HepG2 (cell line): ENCODE results near the gene ZNF554. TPM values are rescaled to one million over a fixed set of nuclear protein-coding genes. Genes with fewer than 3 reads are reported as not detected.

Experiments used
- ATAC-seq: fragments of 200-7000 bp; cut with Tn5 transposase; 3 replicates; pipeline ENCODE4 v1.9.1; 2020; ENCODE audit warnings: mild to moderate bottlenecking, moderate library complexity
- BruUV-seq: library from RNA; stranded (reverse); fragments of 400-500 nt; replicated peaks from 2 replicates; lab custom pipeline; 2021; lab: Mats Ljungman, UMichigan
- CTCF ChIA-PET: fragments of 300-600 bp; formaldehyde crosslinking; extraction: SDS; loops from one replicate; lab custom pipeline; 2021; ENCODE audit warnings: low total read pairs, inconsistent platforms, low intra/inter-chr PET ratio; lab: Yijun Ruan, JAX
- POLR2A ChIA-PET: fragments of 350-600 bp; sonication (Branson Sonifier 250); formaldehyde crosslinking; loops from one replicate; lab custom pipeline; 2020; ENCODE audit warnings: antibody characterized with exemption, inconsistent platforms; lab: Yijun Ruan, JAX
- DNase-seq: peaks from one replicate; pipeline ENCODE4 v3.0.0-alpha.2; 2015; ENCODE audit warnings: low spot score
- FAIRE-seq: peaks from 3 replicates; lab custom pipeline; 2011; peaks lifted over from hg19 to GRCh38; lab: Jason Lieb, UNC
- H2AFZ ChIP-seq: one replicate; pipeline ENCODE4 v1.6.1; 2011; ENCODE audit warnings: low read length, inconsistent platforms
- H3K27ac ChIP-seq: fragments of 300-600 bp; 3 replicates; pipeline ENCODE4 v1.8.0; 2011; ENCODE audit warnings: mixed run types, mild to moderate bottlenecking, mixed read lengths, low read length, inconsistent platforms; ENCODE audit not compliant: insufficient read depth; ENCODE audit errors: extremely low read length
- H3K27me3 ChIP-seq, 2 experiments: fragments of 200-600 bp in 1 of 2; 2 replicates in 1 of 2; 3 replicates in 1 of 2; pipeline versions ENCODE4 v1.6.0 to v1.8.0; 2011; ENCODE audit warnings: low read length in 2 of 2, mild to moderate bottlenecking in 2 of 2, moderate library complexity in 2 of 2, inconsistent platforms in 1 of 2; ENCODE audit not compliant: insufficient read depth in 2 of 2, control insufficient read depth in 1 of 2
- H3K36me3 ChIP-seq, 2 experiments: fragments of 200-600 bp in 1 of 2; replicated peaks in 1 of 2; 2 replicates in 1 of 2; 3 replicates in 1 of 2; pipeline versions ENCODE4 v1.5.1 to v1.8.0; 2011; ENCODE audit warnings: low read length in 2 of 2, inconsistent platforms in 1 of 2; ENCODE audit not compliant: insufficient read depth in 2 of 2, control insufficient read depth in 1 of 2
- H3K4me1 ChIP-seq: 2 replicates; pipeline ENCODE4 v1.5.1; 2012; ENCODE audit warnings: low read length, inconsistent platforms; ENCODE audit not compliant: insufficient read depth
- H3K4me2 ChIP-seq: 2 replicates; pipeline ENCODE4 v1.6.0; 2011; ENCODE audit warnings: low read depth, low read length, inconsistent platforms
- H3K4me3 ChIP-seq, 3 experiments: fragments of 200-600 bp in 1 of 3; sonication (generic), shearing (Covaris generic) in 1 of 3; replicated peaks in 1 of 3; 2 replicates each; pipeline ENCODE4 v1.5.1; 2011 to 2016; ENCODE audit warnings: low read length in 3 of 3, inconsistent platforms in 2 of 3, low read depth in 2 of 3, mild to moderate bottlenecking in 2 of 3, control low read depth in 1 of 3, mixed read lengths in 1 of 3; ENCODE audit not compliant: insufficient read depth in 1 of 3
- H3K79me2 ChIP-seq: one replicate; pipeline ENCODE4 v1.6.1; 2011; ENCODE audit warnings: low read length, inconsistent platforms; ENCODE audit not compliant: insufficient read depth
- H3K9ac ChIP-seq: 2 replicates; pipeline ENCODE4 v1.6.0; 2011; ENCODE audit warnings: mild to moderate bottlenecking, low read depth, low read length, inconsistent platforms; ENCODE audit not compliant: insufficient read depth
- H3K9me3 ChIP-seq: 2 replicates; pipeline ENCODE4 v1.5.1; 2012; ENCODE audit warnings: mild to moderate bottlenecking, low read length
- H4K20me1 ChIP-seq: 2 replicates; pipeline ENCODE4 v1.6.0; 2011; ENCODE audit warnings: inconsistent platforms, mild to moderate bottlenecking, low read length, moderate library complexity; ENCODE audit not compliant: insufficient read depth
- AGO2 ChIP-seq: fragments of 200-400 bp; formaldehyde crosslinking; optimal IDR thresholded peaks from 2 replicates; pipeline ENCODE3; 2017; ENCODE audit warnings: mild to moderate bottlenecking, low read depth, low read length, moderate library complexity
- CHCHD3 ChIP-seq: sonication (generic); formaldehyde crosslinking; IDR thresholded peaks from 2 replicates; pipeline ENCODE4 v1.8.0; 2022; ENCODE audit warnings: mild to moderate bottlenecking, missing genetic modification reagents, moderate library complexity
- EED ChIP-seq: sonication (generic); formaldehyde crosslinking; IDR thresholded peaks from 2 replicates; pipeline ENCODE4 v1.5.0; 2020; ENCODE audit warnings: mild to moderate bottlenecking, missing genetic modification reagents
- ELF1 ChIP-seq: sonication (generic); formaldehyde crosslinking; IDR thresholded peaks from 2 replicates; pipeline ENCODE4 v1.4.0; 2020; ENCODE audit warnings: missing genetic modification reagents
- HMG20B ChIP-seq: conservative IDR thresholded peaks from 2 replicates; pipeline ENCODE4 v1.6.1; 2016; ENCODE audit warnings: missing genetic modification reagents, missing compliant biosample characterization
- KDM3A ChIP-seq: IDR thresholded peaks from 2 replicates; pipeline ENCODE4 v1.6.1; 2018; ENCODE audit warnings: low read depth, missing compliant biosample characterization
- MTF1 ChIP-seq: sonication (generic); formaldehyde crosslinking; IDR thresholded peaks from 2 replicates; pipeline ENCODE4 v1.5.0; 2020; ENCODE audit warnings: missing genetic modification reagents
- PAXIP1 ChIP-seq: sonication (generic); formaldehyde crosslinking; conservative IDR thresholded peaks from 2 replicates; pipeline ENCODE4 v1.4.0; 2020; ENCODE audit warnings: mild to moderate bottlenecking, missing genetic modification reagents, moderate library complexity
- RBFOX2 ChIP-seq: fragments of 200-400 bp; formaldehyde crosslinking; IDR thresholded peaks from 2 replicates; pipeline ENCODE4 v1.6.1; 2017; ENCODE audit warnings: low read depth, mild to moderate bottlenecking, low read length
- RFXAP ChIP-seq: sonication (generic); formaldehyde crosslinking; IDR thresholded peaks from 2 replicates; pipeline ENCODE4 v1.4.0; 2020; ENCODE audit warnings: missing genetic modification reagents, borderline replicate concordance
- THAP8 ChIP-seq: sonication (generic); formaldehyde crosslinking; IDR thresholded peaks from 2 replicates; pipeline ENCODE4 v1.5.1; 2020; ENCODE audit warnings: missing genetic modification reagents, mild to moderate bottlenecking, borderline replicate concordance
- ZBTB21 ChIP-seq: sonication (generic); formaldehyde crosslinking; IDR thresholded peaks from 2 replicates; pipeline ENCODE4 v1.4.0; 2020; ENCODE audit warnings: missing genetic modification reagents
- ZKSCAN1 ChIP-seq: fragments of 150-350 bp; IDR thresholded peaks from 2 replicates; pipeline ENCODE4 v1.6.1; 2014; ENCODE audit warnings: low read length
- ZNF598 ChIP-seq: sonication (generic); formaldehyde crosslinking; IDR thresholded peaks from 2 replicates; pipeline ENCODE4 v1.5.1; 2020; ENCODE audit warnings: mild to moderate bottlenecking, missing genetic modification reagents, borderline replicate concordance
- ZNF616 ChIP-seq: sonication (generic); formaldehyde crosslinking; IDR thresholded peaks from 2 replicates; pipeline ENCODE4 v1.5.0; 2020; ENCODE audit warnings: low read depth, mild to moderate bottlenecking, missing genetic modification reagents
- ZNF724P ChIP-seq: sonication (generic); formaldehyde crosslinking; IDR thresholded peaks from 2 replicates; pipeline ENCODE4 v1.8.0; 2022; ENCODE audit warnings: missing genetic modification reagents, borderline replicate concordance
- WGBS: methylation state at CpG from one replicate; pipeline ENCODE4 v1.1.6; 2017; ENCODE audit warnings: low lambda C conversion rate; 5-methylcytosine and 5-hydroxymethylcytosine counted together
- in situ Hi-C: cut with HindIII; loops from 2 replicates; pipeline ENCODE4 v1.10.0; 2017; ENCODE audit warnings: low pct_unique_long_range_greater_than_20kb; ENCODE audit not compliant: extremely low pct_ligation_motif_present
- intact Hi-C: fragments of 100-400 bp; cut with micrococcal nuclease; formaldehyde crosslinking; loops from one replicate; pipeline ENCODE4 v1.10.0; 2022; ENCODE audit not compliant: unreplicated experiment
- polyA plus RNA-seq, 8 experiments: library from polyadenylated mRNA; depleted of rRNA in 3 of 8; stranded (reverse) in 7 of 8; unstranded in 1 of 8; fragments of >200 nt; fragmentation: Illumina TruSeq in 4 of 8; extraction: Trizol in 4 of 8; gene quantifications; 2 replicates each; pipeline versions ENCODE4 v1.2.1 to v1.2.3, GENCODE V29; 2011 to 2016; ENCODE audit warnings: low read depth in 4 of 8, missing spikeins in 1 of 8, mixed read lengths in 1 of 8; ENCODE audit not compliant: insufficient read depth in 1 of 8
- total RNA-seq, 5 experiments: library from RNA; depleted of rRNA; stranded (reverse); fragments of >200 nt; fragmentation: Illumina TruSeq; extraction: Trizol; gene quantifications; 2 replicates each; pipeline ENCODE4 v1.2.3, GENCODE V29; 2016; ENCODE audit warnings: low read depth in 1 of 5
- TF ChIP-seq, protein P1 (sequence below): sonication (generic); formaldehyde crosslinking; IDR thresholded peaks from 2 replicates; pipeline ENCODE4 v1.5.0; 2020; ENCODE audit warnings: missing genetic modification reagents

ZNF554 gene
- total and polyA plus RNA-seq, 2 of the 13 experiments (the other 11 are each of a cell fraction or from before 2014, with no cell fraction given) = 2.2 to 2.7 TPM

GRCh38 chr19:2810141-2811091 is 9.3 kb upstream of the ZNF554 start:
- FAIRE-seq = no peak
- Histone ChIP-seq H3K4me2 (peak overlapping the region; percentile 30; the same call in 1 of the 2 replicates), H3K9me3 (no peaks in the 10 kb centered on the region), H3K79me2 (no peaks in the 10 kb centered on the region), H2AFZ (no peak overlapping the region), H3K4me1 (peaks cover 18% of the 10 kb centered on the region), H3K36me3 (peaks cover 15 to 44% of the 10 kb centered on the region in 2 experiments; a peak in 4 of 5 replicates), H3K4me3 (no peak overlapping the region), H3K27ac (peak overlapping the region; percentile 66), H3K9ac (peak overlapping the region; percentile 54), H3K27me3 (no peaks in the 10 kb centered on the region), H4K20me1 (no peaks in the 10 kb centered on the region)
- in situ Hi-C loops (loop anchor here (10.0 kb wide), 1 partner anchor 64 kb away; no protein-coding TSS in a partner anchor), intact Hi-C loops (no loop called here)
- ChIA-PET CTCF (no interaction called here), POLR2A (interaction anchor here (0.9 to 2.5 kb wide), 8 partner anchors 9 to 56 kb away, joined by 3 to 18 read pairs (median 6); partner anchors contain the start of genes SGTA, THOP1, ZNF554 and ZNF555)
- no peak for ATAC-seq
- WGBS = 95% methylated on average over 21 of the region's 58 CpGs
- no TSS peak for BruUV-seq
- no peak for DNase-seq
- TF ChIP-seq ZNF724P (CRISPR knock-in tag) (no peak), RBFOX2 (peak; percentile 34; the same call in 1 of the 2 replicates), KDM3A (CRISPR knock-in tag) (no peak), CHCHD3 (CRISPR knock-in tag) (no peak), THAP8 (CRISPR knock-in tag) (no peak), ZNF616 (CRISPR knock-in tag) (no peak), ZKSCAN1 (no peak), HMG20B (CRISPR knock-in tag) (no peak), ZNF598 (CRISPR knock-in tag) (0 out of 2 replicates have a peak, but pooled peaks have one; percentile 14), AGO2 (peak; percentile 14), ELF1 (CRISPR knock-in tag) (no peak), ZBTB21 (CRISPR knock-in tag) (no peak), EED (CRISPR knock-in tag) (0 out of 2 replicates have a peak, but pooled peaks have one; percentile 20), PAXIP1 (CRISPR knock-in tag) (no peak), RFXAP (no peak), MTF1 (no peak)
- TF ChIP-seq, protein P1, sequence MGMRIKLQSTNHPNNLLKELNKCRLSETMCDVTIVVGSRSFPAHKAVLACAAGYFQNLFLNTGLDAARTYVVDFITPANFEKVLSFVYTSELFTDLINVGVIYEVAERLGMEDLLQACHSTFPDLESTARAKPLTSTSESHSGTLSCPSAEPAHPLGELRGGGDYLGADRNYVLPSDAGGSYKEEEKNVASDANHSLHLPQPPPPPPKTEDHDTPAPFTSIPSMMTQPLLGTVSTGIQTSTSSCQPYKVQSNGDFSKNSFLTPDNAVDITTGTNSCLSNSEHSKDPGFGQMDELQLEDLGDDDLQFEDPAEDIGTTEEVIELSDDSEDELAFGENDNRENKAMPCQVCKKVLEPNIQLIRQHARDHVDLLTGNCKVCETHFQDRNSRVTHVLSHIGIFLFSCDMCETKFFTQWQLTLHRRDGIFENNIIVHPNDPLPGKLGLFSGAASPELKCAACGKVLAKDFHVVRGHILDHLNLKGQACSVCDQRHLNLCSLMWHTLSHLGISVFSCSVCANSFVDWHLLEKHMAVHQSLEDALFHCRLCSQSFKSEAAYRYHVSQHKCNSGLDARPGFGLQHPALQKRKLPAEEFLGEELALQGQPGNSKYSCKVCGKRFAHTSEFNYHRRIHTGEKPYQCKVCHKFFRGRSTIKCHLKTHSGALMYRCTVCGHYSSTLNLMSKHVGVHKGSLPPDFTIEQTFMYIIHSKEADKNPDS (CRISPR knock-in tag) = peak; percentile 53; the same call in 1 of the 2 replicates
